Measurements from ENCODE around the gene DAO. TPM values are rescaled to one million over a fixed set of nuclear protein-coding genes. Genes with fewer than 3 reads are reported as not detected.
A peak's percentile ranks its signal among the peaks of the same experiment; 100 is the strongest.

DAO gene
- total RNA-seq, 2 donors from 2014 or later: not detected

- Mint-ChIP-seq H3K27ac (peak overlapping the region; percentile 7 to 40), H3K36me3 (no peaks in the 10 kb centered on the region), H3K9me3 (no peaks in the 10 kb centered on the region), H3K4me3 (no peak overlapping the region), H3K27me3 (no peaks in the 10 kb centered on the region), H3K4me1 (ENCODE audit: low read depth in 2 of 2) (peaks cover 0 to 3% of the 10 kb centered on the region in 2 donors)
- DNase-seq (ENCODE audit: low spot score) (no peak), ATAC-seq (no peak)
These were observed 4.6 kb upstream of the DAO start for GRCh38 chr12:108875280-108875679.

DNA sequence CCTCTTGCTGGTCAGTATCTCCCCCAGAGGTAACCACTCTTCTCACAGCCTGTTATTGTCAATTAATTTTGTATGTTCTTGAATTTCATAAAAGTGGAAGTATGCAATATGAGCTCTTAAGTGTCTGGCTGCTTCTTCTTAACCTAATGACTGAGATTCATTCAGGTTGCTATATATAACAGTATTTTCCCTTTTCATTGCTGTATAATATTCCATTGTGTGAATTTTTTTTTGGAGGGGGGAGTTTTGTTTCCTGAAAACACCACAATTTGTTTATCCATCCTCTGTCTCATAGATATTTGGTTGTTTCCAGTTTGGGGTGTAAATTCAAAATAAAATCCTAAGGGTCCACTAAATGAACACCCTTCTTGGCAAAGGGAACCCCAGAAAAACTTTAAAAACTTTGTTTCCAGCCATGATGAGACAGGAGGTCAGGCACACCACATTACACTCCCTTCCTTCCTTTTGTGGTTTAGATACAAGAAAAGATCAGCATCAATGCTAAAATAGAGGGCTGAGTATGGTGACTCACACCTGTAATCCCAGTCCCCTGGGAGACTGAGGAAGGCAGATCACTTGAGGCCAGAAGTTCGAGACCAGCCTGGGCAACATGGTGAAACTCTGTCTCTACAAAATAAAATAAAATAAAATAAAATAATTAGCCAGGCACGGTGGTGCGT, 4.1 kb upstream of the DAO start:
- Mint-ChIP-seq H3K9me3 (no peaks in the 10 kb centered on the region), H3K27me3 (no peaks in the 10 kb centered on the region), H3K36me3 (no peaks in the 10 kb centered on the region), H3K4me3 (no peak overlapping the region), H3K27ac (peak overlapping the region; percentile 7 to 40), H3K4me1 (ENCODE audit: low read depth in 2 of 2) (peaks cover 0 to 3% of the 10 kb centered on the region in 2 donors)
- DNase-seq (ENCODE audit: low spot score): no peak
- ATAC-seq: no peak

- Mint-ChIP-seq H3K9me3 (no peaks in the 10 kb centered on the region), H3K27ac (no peak overlapping the region), H3K4me3 (no peak overlapping the region), H3K4me1 (ENCODE audit: low read depth in 2 of 2) (peaks cover 0 to 3% of the 10 kb centered on the region in 2 donors), H3K27me3 (no peaks in the 10 kb centered on the region), H3K36me3 (no peaks in the 10 kb centered on the region)
- DNase-seq (ENCODE audit: low spot score) (no peak), ATAC-seq (peak in 1 of 2 donors; percentile 53)
These were observed 3.3 kb upstream of the DAO start for GRCh38 chr12:108876550-108876949.

DNA sequence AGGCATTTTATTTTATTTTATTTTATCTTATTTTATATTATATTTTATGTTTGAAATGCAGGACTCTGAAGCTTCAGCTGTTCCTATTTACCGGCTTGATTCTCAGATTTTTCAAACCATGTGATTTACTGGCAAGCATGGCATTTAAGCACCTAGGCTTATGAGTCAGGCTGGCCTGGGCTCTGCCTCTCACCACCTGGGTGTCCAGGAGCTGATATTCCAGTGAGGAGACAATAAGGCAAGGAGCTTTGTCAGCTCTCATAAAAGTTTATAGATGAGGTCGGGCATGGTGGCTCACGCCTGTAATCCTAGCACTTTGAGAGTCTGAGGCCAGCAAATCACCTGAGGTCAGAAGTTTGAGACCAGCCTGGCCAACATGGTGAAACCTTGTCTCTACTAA, 2.1 kb downstream of the DAO start:
- H3K27me3 Mint-ChIP-seq: no peaks in the 10 kb centered on the region
- no peaks in the 10 kb centered on the region for H3K36me3 Mint-ChIP-seq
- H3K9me3 Mint-ChIP-seq: no peaks in the 10 kb centered on the region
- ATAC-seq (no peak), DNase-seq (ENCODE audit: low spot score) (no peak)
- H3K4me1 Mint-ChIP-seq (ENCODE audit: low read depth in 2 of 2): no peaks in the 10 kb centered on the region
- no peak overlapping the region for H3K4me3 Mint-ChIP-seq
- H3K27ac Mint-ChIP-seq: no peak overlapping the region

DNA sequence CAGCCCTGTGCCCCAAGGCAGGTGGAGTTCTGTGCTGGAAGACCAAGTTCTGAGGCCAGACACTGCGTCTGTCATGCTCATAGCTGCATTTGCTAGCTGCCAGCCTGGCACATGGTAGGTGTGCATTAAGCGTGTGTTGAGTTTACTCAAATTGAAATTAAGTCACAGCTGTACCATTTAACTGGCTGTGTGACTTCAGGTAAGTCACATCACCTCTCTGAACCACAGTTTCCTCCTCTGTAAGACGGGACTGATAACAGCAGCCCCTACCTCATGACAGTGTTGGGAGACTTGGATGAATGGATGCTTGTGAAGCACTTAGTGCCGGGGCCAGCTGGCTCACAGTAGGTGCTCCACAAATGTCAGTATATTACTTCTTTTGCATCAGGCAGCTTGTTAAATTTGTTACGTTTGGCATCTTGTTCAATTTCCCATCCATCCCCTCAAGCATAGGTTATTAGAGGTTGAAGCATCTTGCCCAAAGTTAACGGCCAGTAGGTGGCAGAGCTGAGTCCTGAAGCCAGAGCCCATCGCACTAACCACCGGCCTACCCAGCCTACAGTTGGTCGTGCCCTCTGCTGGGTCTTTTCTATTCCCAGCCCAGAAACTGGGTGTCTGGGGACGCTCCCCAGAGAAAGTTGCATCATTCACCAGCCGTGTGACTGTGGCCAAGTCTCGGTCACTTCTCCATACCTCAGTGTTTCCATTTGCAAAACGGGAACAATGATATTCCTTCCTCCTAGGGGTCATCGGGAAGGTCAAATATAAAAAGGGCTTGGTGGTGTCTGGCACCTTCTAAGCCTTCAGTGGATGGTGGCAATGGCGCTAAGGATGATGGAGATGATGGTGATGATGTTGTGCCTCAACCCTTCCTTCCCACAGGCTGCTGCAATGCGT, 4.5 kb downstream of the DAO start:
- no peak overlapping the region for H3K4me3 Mint-ChIP-seq
- ATAC-seq (peak; percentile 69 to 76), DNase-seq (ENCODE audit: low spot score) (peak; percentile 68)
- no peaks in the 10 kb centered on the region for H3K36me3 Mint-ChIP-seq
- no peaks in the 10 kb centered on the region for H3K27me3 Mint-ChIP-seq
- no peak overlapping the region for H3K27ac Mint-ChIP-seq
- no peaks in the 10 kb centered on the region for H3K4me1 Mint-ChIP-seq (ENCODE audit: low read depth in 2 of 2)
- no peaks in the 10 kb centered on the region for H3K9me3 Mint-ChIP-seq

GRCh38 chr12:108886873-108887629, 7.2 kb downstream of the DAO start:
- Mint-ChIP-seq H3K9me3 (peaks cover 3% of the 10 kb centered on the region), H3K4me1 (ENCODE audit: low read depth in 2 of 2) (no peaks in the 10 kb centered on the region), H3K27ac (no peak overlapping the region), H3K4me3 (no peak overlapping the region), H3K36me3 (peaks cover 6% of the 10 kb centered on the region), H3K27me3 (no peaks in the 10 kb centered on the region)
- ATAC-seq (no peak), DNase-seq (ENCODE audit: low spot score) (no peak)

GRCh38 chr12:108888031-108888430, 8.1 kb downstream of the DAO start:
- no peak for ATAC-seq
- Mint-ChIP-seq H3K27me3 (no peaks in the 10 kb centered on the region), H3K4me3 (no peak overlapping the region), H3K27ac (no peak overlapping the region), H3K36me3 (peaks cover 6% of the 10 kb centered on the region), H3K9me3 (peaks cover 3% of the 10 kb centered on the region), H3K4me1 (ENCODE audit: low read depth in 2 of 2) (no peaks in the 10 kb centered on the region)
- DNase-seq (ENCODE audit: low spot score): no peak

GRCh38 chr12:108890208-108890607, 10.3 kb downstream of the DAO start:
- DNase-seq (ENCODE audit: low spot score) (no peak), ATAC-seq (no peak)
- H3K36me3 Mint-ChIP-seq: peaks cover 7% of the 10 kb centered on the region
- H3K27me3 Mint-ChIP-seq: peaks cover 3 to 4% of the 10 kb centered on the region in 2 donors
- no peak overlapping the region for H3K27ac Mint-ChIP-seq
- H3K9me3 Mint-ChIP-seq: peaks cover 3% of the 10 kb centered on the region
- no peak overlapping the region for H3K4me3 Mint-ChIP-seq
- H3K4me1 Mint-ChIP-seq (ENCODE audit: low read depth in 2 of 2): peaks cover 1% of the 10 kb centered on the region in 2 donors

- DNase-seq (ENCODE audit: low spot score) (no peak), ATAC-seq (no peak)
- Mint-ChIP-seq H3K27me3 (peaks cover 8 to 11% of the 10 kb centered on the region in 2 donors), H3K4me3 (no peak overlapping the region), H3K27ac (peak overlapping the region in 1 of 2 donors; percentile 26), H3K4me1 (ENCODE audit: low read depth in 2 of 2) (peaks cover 5 to 6% of the 10 kb centered on the region in 2 donors), H3K9me3 (peaks cover 3% of the 10 kb centered on the region), H3K36me3 (peaks cover 10% of the 10 kb centered on the region)
These were observed 15.4 kb downstream of the DAO start for GRCh38 chr12:108895220-108895802.

GRCh38 chr12:108896336-108896735, 16.4 kb downstream of the DAO start:
- Mint-ChIP-seq H3K9me3 (no peaks in the 10 kb centered on the region), H3K27me3 (peaks cover 8 to 11% of the 10 kb centered on the region in 2 donors), H3K27ac (no peak overlapping the region), H3K36me3 (peaks cover 5% of the 10 kb centered on the region), H3K4me3 (no peak overlapping the region), H3K4me1 (ENCODE audit: low read depth in 2 of 2) (peaks cover 5 to 6% of the 10 kb centered on the region in 2 donors)
- DNase-seq (ENCODE audit: low spot score): no peak
- ATAC-seq: no peak

DNA sequence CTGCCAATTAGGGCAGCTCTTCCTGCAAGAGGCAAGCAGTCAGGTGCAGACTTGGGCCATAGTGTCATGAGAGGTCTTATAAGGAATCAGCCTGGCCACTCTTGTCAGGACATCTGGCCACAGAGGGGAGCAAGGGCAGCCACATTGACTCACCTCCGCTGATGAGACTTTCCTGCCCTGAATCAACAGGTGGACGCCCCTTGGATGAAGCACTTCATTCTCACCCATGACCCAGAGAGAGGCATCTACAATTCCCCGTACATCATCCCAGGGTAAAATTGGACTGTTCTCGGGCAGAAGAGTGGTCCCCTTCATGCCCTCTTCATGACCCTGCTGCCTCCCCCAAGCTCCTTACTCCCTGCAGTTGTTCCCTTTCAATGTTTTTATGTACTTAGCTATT, 16.9 kb downstream of the DAO start:
- Mint-ChIP-seq H3K4me1 (ENCODE audit: low read depth in 2 of 2) (peaks cover 5 to 6% of the 10 kb centered on the region in 2 donors), H3K36me3 (peaks cover 5% of the 10 kb centered on the region), H3K4me3 (no peak overlapping the region), H3K27ac (no peak overlapping the region), H3K27me3 (peaks cover 8 to 11% of the 10 kb centered on the region in 2 donors), H3K9me3 (no peaks in the 10 kb centered on the region)
- no peak for ATAC-seq
- no peak for DNase-seq (ENCODE audit: low spot score)

GRCh38 chr12:108899145-108899544, 19.3 kb downstream of the DAO start:
- no peaks in the 10 kb centered on the region for H3K9me3 Mint-ChIP-seq
- peaks cover 5 to 6% of the 10 kb centered on the region in 2 donors for H3K4me1 Mint-ChIP-seq (ENCODE audit: low read depth in 2 of 2)
- no peak overlapping the region for H3K27ac Mint-ChIP-seq
- DNase-seq (ENCODE audit: low spot score): no peak
- no peak overlapping the region for H3K4me3 Mint-ChIP-seq
- ATAC-seq: no peak
- peaks cover 6 to 11% of the 10 kb centered on the region in 2 donors for H3K27me3 Mint-ChIP-seq
- H3K36me3 Mint-ChIP-seq: peaks cover 5% of the 10 kb centered on the region

- Mint-ChIP-seq H3K4me3 (no peak overlapping the region), H3K27ac (no peak overlapping the region), H3K27me3 (peaks cover 0 to 13% of the 10 kb centered on the region in 2 donors), H3K9me3 (no peaks in the 10 kb centered on the region), H3K36me3 (no peaks in the 10 kb centered on the region), H3K4me1 (ENCODE audit: low read depth in 2 of 2) (no peaks in the 10 kb centered on the region)
- DNase-seq (ENCODE audit: low spot score) (no peak), ATAC-seq (no peak)
These were observed 25.8 kb downstream of the DAO start for GRCh38 chr12:108905725-108906124.

Measured in natural killer cell treated with Interleukin-12 subunit alpha and Interleukin-12 subunit beta and Interleukin-15 and Interleukin-18, amount 100 ng/mL, for 72 hours (primary cell).